GM21717 (cell line): ENCODE results near the gene ITK.

Experiments used
- ATAC-seq: cut with Tn5 transposase; IDR thresholded peaks from one replicate; pipeline ENCODE4 v1.9.1; 2021; ENCODE audit warnings: mild to moderate bottlenecking, moderate library complexity; ENCODE audit not compliant: unreplicated experiment

The ITK gene

GRCh38 chr5:157275403-157275802, 94.8 kb downstream of the ITK start:
- no peak for ATAC-seq

- no peak for ATAC-seq
Measured at GRCh38 chr5:157278319-157279037, 97.8 kb downstream of the ITK start.

GRCh38 chr5:157279605-157280239, 99.1 kb downstream of the ITK start:
- ATAC-seq, result no peak

DNA sequence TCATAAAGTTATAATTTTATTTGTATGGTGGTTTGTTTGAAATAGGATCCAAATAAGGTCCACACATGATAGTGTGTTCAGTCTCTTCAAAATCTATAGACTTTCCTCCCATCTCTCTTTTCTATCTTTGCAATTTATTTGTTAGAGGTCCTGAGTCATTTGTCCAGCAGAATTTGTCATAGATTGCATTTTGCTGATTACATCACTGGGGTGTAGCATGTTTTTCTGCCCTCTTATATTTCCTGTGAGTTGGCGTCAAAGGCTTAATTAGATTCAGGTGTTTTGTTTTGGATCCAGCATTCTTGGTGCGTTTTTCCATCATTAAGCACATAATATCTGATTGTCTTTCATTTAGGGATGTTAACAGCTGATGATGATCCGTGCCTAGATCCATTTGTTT, 100.3 kb downstream of the ITK start:
- ATAC-seq, result no peak

DNA sequence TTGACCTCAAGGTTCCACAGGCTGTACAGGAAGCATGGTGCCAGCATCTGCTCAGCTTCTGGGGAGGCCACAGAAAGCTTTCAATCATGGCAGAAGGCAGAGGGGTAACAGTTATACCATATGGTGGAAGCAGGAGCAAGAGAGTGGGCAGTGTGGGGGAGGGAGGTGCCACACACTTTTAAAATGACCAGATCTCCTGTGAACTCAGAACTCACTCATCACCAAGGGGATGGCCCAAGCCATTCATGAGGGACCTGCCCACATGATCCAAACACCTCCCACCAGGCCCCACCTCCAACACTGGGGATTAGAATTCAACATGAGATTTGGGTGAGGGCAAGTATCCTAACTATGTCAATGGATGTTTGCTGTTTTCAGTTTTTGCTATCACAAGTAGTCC, 101.5 kb downstream of the ITK start:
- no peak for ATAC-seq

DNA sequence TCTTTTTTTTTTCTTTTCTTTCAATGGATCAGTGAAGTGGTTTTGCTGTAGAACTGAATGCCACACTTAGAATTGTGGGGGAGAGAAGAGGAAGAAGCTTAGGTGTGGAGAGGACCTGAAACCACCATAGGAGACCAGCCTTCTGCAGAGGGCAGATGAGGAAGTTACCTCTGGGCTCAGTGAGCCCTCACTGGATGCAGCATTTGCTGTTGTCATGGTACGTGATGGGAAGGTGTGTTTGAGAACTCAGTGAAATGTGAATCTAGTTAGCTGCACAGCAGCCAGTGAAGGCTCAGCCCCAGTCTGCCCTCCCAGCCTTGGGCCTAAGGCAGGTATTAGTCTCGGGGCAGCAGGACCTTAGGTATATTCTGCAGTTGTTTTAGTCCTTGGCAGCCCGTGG, 102.8 kb downstream of the ITK start:
- peak; percentile 100 for ATAC-seq

DNA sequence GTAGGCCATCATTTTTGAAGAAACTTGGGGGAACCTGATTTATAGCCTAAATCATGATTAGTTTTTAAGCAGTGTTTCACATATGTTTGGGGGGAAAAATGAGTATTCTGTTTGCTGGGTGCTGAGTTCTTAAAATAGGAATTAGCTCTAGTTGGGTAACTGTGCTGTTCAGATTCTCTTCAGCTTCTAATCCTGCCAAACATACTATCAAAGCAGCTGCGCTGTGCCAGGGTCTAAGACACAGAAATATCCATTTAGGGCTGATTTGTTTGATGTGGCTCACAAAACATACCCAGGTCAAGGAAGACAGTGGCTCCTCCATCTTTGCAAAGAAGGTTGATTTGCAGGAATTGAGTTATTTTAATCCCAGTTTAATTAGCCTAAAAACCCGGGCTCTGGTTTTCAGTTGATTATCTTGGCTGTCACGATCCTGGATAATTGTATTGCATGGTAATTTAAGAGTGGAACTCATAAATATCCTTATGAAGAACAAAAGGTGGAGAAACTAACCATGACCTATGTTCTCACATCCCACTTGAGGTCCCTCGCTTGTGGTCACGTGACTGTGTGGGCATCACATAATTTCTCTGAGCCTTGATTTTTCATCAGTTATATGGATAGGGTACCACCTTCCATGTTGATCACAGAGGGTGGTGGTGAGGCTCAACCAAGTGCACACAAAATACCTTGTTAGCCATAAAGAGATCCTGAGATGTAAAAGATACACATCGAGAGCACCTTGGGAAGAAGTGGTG, 104.0 kb downstream of the ITK start:
- ATAC-seq, result no peak

GRCh38 chr5:157285310-157286035, 104.8 kb downstream of the ITK start:
- ATAC-seq, result no peak

- ATAC-seq, result no peak
Measured at GRCh38 chr5:157286761-157287211, 106.1 kb downstream of the ITK start.

- ATAC-seq, result no peak
Measured at GRCh38 chr5:157288405-157289163, 107.9 kb downstream of the ITK start.

GRCh38 chr5:157289164-157289819, 108.7 kb downstream of the ITK start:
- no peak for ATAC-seq

DNA sequence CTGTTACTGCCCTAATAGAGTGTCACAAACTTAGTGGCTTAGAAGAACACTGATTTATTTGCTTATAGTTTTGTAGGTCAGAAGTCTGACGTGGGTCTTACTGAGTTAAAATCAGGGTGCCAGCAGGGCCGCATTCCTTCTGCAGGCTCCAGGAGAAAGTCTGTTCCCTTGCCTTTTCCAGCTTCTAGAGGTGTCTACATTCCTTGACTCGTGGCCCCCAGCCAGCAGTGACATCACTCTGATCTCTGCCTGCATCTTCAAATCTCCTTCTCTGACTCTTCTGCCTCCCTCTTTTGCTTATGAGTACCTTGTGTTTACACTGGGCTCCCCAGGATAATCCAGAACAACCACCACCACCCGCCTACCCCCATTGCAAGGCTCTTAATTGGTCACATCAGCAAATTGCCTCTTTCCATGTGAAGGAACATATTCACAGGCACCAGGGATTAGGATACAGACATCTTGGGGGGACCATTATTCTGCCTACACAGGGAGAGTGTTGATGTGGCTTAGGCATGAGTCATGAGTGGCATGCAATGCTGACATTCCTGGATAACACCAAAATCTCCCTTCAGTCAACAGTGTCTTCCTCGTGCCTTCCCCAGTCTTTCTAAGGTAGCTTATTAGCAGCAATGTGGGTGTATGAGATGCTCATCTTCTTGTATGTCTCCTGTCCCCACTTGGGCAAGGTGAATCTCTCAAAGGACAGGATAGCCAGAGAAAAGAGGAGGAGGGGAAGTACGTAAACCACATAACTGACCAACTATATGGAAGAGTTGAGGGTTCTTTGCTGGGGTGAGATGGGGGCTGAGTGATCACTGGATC, 109.7 kb downstream of the ITK start:
- no peak for ATAC-seq

DNA sequence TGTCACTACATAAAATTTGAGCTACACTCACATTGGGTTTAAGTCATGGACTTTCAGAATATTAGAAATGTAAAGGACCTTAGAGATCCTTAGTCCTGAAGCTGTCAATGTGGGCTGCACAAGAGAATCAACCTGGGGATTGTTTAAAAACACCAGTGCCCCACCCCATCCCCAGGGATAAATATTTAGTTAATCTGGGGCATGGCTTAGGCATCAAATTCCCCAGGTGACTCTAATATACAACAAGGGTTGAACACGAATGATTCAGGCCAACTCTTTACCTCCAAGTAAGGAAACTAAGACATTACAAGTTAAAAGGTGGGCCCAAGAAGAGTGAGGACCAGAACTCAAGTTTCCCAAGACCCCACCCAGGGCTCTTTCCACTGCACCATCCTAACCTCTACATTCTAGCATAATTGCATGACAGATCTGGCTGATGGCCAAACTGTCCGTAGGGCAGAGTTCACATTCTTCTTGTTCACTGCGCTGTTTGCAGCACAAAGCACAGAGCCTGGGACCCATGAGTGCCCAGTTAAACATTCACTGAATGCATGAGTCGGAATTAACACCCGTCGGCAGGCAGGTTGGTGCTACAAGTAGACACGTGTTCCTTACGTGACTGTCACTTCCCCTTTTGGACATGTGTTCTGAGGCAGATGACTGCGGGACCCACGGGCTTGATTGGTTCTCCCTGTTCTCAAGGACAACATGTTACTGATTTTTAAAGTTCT, 110.5 kb downstream of the ITK start:
- peak; percentile 95 for ATAC-seq

GRCh38 chr5:157292599-157292998, 112.0 kb downstream of the ITK start:
- ATAC-seq, result no peak

DNA sequence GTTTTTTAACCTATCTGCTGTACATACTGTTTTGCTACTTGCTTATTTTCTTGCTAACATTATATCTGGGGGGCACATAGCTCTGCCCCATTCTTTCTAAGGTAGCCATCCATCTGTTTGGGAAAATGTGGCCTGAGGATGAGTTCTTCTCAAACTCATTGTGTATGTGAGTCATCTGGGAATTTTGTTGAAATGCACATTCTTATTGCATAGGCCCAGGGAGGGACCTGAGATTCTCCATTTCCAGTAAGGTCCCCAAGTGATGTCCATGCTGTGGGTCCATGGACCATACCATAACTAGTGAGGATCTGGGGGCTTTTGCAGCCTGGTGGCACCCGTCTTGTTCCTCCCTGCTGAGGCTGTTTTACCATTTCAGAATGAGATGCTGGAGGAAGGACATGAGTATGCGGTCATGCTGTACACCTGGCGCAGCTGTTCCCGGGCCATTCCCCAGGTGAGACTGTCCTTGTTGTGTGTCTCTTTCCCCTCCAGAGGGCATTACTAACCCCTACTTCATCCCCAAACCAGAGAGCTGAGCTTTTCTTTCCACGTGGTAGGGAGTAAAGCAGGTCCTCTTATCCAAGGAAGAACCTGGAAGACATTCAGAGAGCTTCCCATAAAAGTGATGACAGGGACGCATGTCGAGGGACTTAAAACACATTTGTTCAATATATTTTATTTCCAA, 113.9 kb downstream of the ITK start:
- ATAC-seq, result no peak

DNA sequence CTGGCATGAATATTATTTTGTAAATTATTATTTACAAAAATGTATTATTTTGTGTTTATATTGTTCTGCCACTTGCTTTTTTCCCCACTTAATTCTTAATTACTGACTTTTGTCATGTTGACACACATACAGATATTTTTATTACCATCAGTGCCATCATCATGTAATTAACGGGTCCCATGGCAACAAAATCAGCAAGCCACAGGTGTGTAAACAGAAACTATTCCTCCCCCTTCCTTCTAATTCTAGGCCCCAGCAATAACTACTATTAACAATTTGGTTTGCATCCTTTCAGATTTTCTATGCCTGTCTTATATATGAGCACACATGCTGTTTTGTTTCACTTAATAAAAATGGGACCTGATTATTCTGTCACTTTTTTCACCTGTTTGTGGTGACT, 114.6 kb downstream of the ITK start:
- ATAC-seq, result no peak

GRCh38 chr5:157300564-157300963, 119.9 kb downstream of the ITK start:
- no peak for ATAC-seq

DNA sequence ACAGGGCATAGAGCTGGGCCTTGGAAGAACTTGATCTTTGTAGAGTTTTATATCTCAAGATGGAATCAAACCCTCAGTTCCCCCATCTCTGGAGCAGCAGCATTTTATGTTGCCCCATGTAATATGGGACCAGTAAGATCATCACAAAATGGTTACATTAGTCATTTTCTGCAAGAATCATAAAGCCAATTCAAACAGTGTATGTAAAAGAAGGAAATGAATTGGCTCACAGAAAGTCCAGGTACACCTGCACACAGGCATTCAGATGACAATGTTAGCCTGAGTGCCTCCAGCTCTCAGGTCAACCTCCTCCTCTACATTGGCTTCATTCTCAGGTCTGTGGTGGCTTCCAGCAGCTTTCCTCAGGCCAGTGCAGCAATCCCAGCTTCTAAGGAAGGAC, 120.4 kb downstream of the ITK start:
- ATAC-seq, result no peak
